Astrocyte of the spinal cord (primary cell): ENCODE results near the gene ARHGEF16.

ENCODE experiments used
- DNase-seq: peaks from one replicate; pipeline ENCODE4 v3.0.0; 2011; ENCODE audit warnings: low read depth, low spot score
- H3K4me3 ChIP-seq: 2 replicates; pipeline ENCODE4 v1.5.1; 2011; ENCODE audit warnings: low read depth, mild to moderate bottlenecking, low read length, moderate library complexity
- in situ Hi-C: cut with HindIII; loops from 2 replicates; pipeline ENCODE4 v1.10.0; 2017; ENCODE audit warnings: low sequenced_read_pairs
- TF ChIP-seq, protein P1 (sequence below): IDR thresholded peaks from 2 replicates; pipeline ENCODE4 v1.5.1; 2012; ENCODE audit warnings: low read depth, mild to moderate bottlenecking, low read length, inconsistent platforms

ARHGEF16 gene

DNA sequence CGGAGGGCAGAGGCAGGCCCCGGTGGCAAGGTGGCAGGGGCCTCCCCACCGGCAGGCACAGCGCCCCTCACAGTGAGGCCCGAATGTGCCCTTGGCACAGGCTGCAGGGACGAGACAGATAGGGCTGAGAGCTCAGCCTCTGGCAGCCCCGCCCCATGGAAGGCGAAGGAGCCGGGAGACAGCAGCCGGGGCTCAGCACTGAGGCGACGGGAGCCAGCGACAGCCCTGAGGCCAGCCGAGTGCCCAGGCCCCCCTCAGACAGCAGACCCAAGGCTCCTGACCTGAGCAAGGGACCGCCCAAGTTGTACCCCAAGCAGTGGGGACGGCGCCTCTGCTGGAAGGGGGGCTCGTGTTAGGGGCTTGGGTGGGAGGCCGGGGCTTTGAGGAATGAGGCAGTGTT lies 43.1 kb downstream of the ARHGEF16 start:
- TF ChIP-seq, protein P1, sequence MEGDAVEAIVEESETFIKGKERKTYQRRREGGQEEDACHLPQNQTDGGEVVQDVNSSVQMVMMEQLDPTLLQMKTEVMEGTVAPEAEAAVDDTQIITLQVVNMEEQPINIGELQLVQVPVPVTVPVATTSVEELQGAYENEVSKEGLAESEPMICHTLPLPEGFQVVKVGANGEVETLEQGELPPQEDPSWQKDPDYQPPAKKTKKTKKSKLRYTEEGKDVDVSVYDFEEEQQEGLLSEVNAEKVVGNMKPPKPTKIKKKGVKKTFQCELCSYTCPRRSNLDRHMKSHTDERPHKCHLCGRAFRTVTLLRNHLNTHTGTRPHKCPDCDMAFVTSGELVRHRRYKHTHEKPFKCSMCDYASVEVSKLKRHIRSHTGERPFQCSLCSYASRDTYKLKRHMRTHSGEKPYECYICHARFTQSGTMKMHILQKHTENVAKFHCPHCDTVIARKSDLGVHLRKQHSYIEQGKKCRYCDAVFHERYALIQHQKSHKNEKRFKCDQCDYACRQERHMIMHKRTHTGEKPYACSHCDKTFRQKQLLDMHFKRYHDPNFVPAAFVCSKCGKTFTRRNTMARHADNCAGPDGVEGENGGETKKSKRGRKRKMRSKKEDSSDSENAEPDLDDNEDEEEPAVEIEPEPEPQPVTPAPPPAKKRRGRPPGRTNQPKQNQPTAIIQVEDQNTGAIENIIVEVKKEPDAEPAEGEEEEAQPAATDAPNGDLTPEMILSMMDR = no peak
- in situ Hi-C loops = no loop called here
- DNase-seq = no peak
- H3K4me3 ChIP-seq = no peak overlapping the region

DNA sequence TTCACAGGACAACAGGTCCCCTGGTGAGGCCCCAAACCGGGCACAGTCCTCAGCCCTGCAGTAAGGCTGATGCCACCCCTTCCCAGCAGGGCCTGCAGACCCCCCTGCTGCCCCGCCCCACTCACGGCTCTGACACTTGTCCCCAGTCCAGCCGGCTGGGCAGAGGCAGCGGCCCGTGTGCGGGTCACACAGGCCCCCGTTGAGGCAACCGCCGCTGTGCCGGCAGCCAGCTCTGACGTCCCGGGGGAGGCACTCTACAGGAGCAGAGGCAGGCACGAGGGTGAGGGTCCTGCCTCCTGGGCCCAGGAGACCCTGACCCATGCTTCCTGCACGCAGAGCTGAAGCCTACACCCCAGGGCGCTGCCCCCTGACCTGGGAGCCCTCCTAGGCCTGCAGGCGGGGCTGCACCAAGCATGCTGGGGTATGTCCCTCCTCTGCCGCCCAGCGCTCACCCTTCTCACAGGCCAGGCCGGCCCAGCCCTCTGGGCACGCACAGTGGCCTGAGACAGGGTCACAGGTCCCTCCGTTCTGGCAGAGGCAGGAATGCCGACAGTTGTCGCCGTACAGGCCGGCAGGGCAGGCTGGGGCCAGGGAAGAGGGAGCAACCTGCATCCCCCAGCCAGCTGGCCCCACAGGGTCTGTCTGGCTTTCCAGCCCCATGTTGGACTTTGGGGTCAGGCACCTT lies 43.9 kb downstream of the ARHGEF16 start:
- in situ Hi-C loops = no loop called here
- no peak overlapping the region for H3K4me3 ChIP-seq
- TF ChIP-seq, protein P1 = no peak
- DNase-seq = no peak

DNA sequence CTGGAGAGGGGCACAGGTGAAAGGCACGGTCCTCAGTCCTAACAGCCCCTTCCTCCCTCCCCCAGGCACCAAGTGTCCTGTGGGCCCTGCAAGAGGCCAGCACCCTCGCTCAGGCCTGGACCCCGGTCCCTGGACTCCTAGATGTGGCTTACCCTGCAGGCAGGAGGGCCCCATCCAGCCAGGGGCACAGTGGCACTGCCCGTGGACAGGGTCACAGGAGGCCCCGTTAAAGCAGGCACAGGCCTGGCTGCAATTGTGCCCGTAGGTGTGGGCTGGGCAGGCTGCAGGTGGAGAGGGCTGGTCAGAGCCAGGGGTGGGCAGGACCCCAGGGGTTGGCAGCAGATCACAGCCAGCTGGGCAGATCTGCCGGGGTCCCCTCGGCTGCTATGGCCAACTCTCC lies 44.5 kb downstream of the ARHGEF16 start:
- TF ChIP-seq, protein P1 = no peak

DNA sequence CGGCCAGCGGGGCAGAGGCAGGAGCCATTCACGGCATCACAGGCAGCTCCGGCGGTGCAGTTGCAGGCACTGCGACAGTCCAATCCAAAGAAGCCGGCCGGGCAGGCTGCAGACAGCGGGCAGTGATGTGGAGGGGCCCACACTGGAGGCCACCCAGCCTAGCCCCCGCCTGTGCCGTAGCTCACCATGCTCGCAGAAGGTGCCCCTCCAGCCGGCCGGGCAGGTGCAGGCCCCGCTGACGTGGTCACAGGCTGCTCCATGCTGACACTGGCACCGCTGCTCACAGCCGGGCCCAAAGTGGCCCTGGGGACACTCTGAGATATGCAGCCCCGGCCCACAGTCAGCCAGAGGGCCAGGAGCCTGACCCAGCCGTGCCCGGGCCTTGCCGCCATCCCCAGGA lies 45.1 kb downstream of the ARHGEF16 start:
- in situ Hi-C loops = no loop called here
- DNase-seq = no peak
- TF ChIP-seq, protein P1 = no peak
- H3K4me3 ChIP-seq = no peak overlapping the region

More for the DNA sequence above, 44.5 kb downstream of the ARHGEF16 start:
- no peak for DNase-seq
- H3K4me3 ChIP-seq = no peak overlapping the region
- in situ Hi-C loops = no loop called here

DNA sequence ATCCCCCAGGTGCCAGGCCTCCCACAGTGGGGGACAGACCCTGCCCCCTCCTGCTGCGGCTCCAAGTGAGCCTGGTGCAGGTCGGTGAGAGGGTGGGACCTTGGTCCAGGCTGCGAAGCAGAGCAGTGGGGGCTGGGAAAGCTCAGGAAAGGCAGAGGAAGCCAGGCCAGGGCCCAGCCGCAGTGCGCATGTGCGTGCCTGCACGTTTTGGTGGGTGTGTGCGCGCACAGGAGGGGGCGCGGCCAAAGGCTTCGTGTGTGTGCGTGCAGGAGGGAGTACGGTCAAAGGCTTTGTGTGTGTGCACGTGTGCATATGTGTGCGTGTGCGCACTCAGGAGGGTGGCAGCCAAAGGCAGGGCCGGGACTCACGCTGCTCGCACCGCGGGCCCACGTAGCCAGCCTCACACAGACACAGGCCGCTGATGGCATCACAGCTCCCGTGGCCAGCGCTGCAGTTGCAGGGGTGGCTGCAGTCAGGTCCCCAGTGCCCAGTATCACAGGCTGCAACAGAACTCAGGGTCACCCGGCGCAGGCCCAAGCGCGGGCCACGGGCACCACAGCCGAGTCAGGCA lies 45.9 kb downstream of the ARHGEF16 start:
- H3K4me3 ChIP-seq = no peak overlapping the region
- DNase-seq = no peak
- in situ Hi-C loops = no loop called here
- TF ChIP-seq, protein P1 = no peak

DNA sequence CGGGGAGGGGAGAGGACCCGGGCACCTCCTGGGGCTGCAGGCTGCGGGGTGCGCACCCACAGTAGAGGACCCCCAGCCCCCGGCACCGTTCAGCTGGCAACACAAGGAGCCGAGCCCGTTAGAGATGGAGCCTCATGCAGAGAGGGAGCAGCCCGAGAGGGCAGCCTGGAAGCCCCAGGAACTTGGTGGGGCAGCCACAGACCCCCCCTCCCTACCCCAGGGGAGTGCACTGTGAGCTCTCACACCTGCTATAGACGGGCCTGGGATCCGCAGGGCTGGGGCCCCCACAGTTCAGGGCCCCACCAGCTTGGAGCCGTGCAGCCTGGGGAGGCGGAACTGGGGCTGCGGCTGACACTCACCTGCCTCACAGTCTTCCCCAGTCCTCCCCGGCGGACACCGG lies 47.0 kb downstream of the ARHGEF16 start:
- no peak overlapping the region for H3K4me3 ChIP-seq
- no peak for DNase-seq
- TF ChIP-seq, protein P1 = no peak
- in situ Hi-C loops = no loop called here
